ENCODE results near the gene CELF2. TPM values are rescaled to one million over a fixed set of nuclear protein-coding genes. Genes with fewer than 3 reads are reported as not detected.

Gene CELF2
- total RNA-seq, 2 donors from 2014 or later, result 116 to 124 TPM

GRCh38 chr10:11331046-11331577, 313.4 kb downstream of the CELF2 start:
- Mint-ChIP-seq H3K4me1 (ENCODE audit: low read depth) (peaks cover 40% of the 10 kb centered on the region), H3K9me3 (no peaks in the 10 kb centered on the region), H3K4me3 (no peak overlapping the region), H3K27ac (peak overlapping the region; percentile 64), H3K27me3 (ENCODE audit: low read depth) (no peaks in the 10 kb centered on the region), H3K36me3 (ENCODE audit: insufficient read depth in 2 of 2) (peaks cover 11 to 20% of the 10 kb centered on the region in 2 donors)
- no peak for DNase-seq
- no peak for ATAC-seq (replicated peaks in 1 of 2)

- Mint-ChIP-seq H3K27ac (peak overlapping the region; percentile 73), H3K27me3 (ENCODE audit: low read depth) (no peaks in the 10 kb centered on the region), H3K4me1 (ENCODE audit: low read depth) (peaks cover 42% of the 10 kb centered on the region), H3K36me3 (ENCODE audit: insufficient read depth in 2 of 2) (peaks cover 11 to 20% of the 10 kb centered on the region in 2 donors), H3K9me3 (no peaks in the 10 kb centered on the region), H3K4me3 (no peak overlapping the region)
- DNase-seq (no peak), ATAC-seq (replicated peaks in 1 of 2) (no peak)
Measured at GRCh38 chr10:11331726-11332125, 314.1 kb downstream of the CELF2 start.

GRCh38 chr10:11332846-11333245, 315.2 kb downstream of the CELF2 start:
- peaks cover 9 to 20% of the 10 kb centered on the region in 2 donors for H3K36me3 Mint-ChIP-seq (ENCODE audit: insufficient read depth in 2 of 2)
- H3K27me3 Mint-ChIP-seq (ENCODE audit: low read depth), result no peaks in the 10 kb centered on the region
- H3K9me3 Mint-ChIP-seq, result no peaks in the 10 kb centered on the region
- peak overlapping the region; percentile 72 for H3K27ac Mint-ChIP-seq
- no peak for DNase-seq
- ATAC-seq (replicated peaks in 1 of 2), result no peak
- peaks cover 50% of the 10 kb centered on the region for H3K4me1 Mint-ChIP-seq (ENCODE audit: low read depth)
- peak overlapping the region; percentile 18 to 20 for H3K4me3 Mint-ChIP-seq

GRCh38 chr10:11334436-11334835, 316.8 kb downstream of the CELF2 start:
- ATAC-seq (replicated peaks in 1 of 2) (no peak), DNase-seq (no peak)
- Mint-ChIP-seq H3K27me3 (ENCODE audit: low read depth) (no peaks in the 10 kb centered on the region), H3K36me3 (ENCODE audit: insufficient read depth in 2 of 2) (peaks cover 9 to 20% of the 10 kb centered on the region in 2 donors), H3K9me3 (no peaks in the 10 kb centered on the region), H3K27ac (peak overlapping the region; percentile 16), H3K4me3 (peak overlapping the region in 1 of 2 donors; percentile 3), H3K4me1 (ENCODE audit: low read depth) (peaks cover 49% of the 10 kb centered on the region)

- H3K4me1 Mint-ChIP-seq (ENCODE audit: low read depth), result peaks cover 45% of the 10 kb centered on the region
- no peaks in the 10 kb centered on the region for H3K9me3 Mint-ChIP-seq
- H3K27ac Mint-ChIP-seq, result peak overlapping the region; percentile 16
- no peak overlapping the region for H3K4me3 Mint-ChIP-seq
- H3K27me3 Mint-ChIP-seq (ENCODE audit: low read depth), result no peaks in the 10 kb centered on the region
- DNase-seq, result no peak
- H3K36me3 Mint-ChIP-seq (ENCODE audit: insufficient read depth in 2 of 2), result peaks cover 8 to 16% of the 10 kb centered on the region in 2 donors
- no peak for ATAC-seq (replicated peaks in 1 of 2)
Measured at GRCh38 chr10:11335167-11335652, 317.5 kb downstream of the CELF2 start.

- H3K27ac Mint-ChIP-seq, result peak overlapping the region; percentile 56
- peaks cover 5 to 11% of the 10 kb centered on the region in 2 donors for H3K36me3 Mint-ChIP-seq (ENCODE audit: insufficient read depth in 2 of 2)
- no peaks in the 10 kb centered on the region for H3K9me3 Mint-ChIP-seq
- no peak overlapping the region for H3K4me3 Mint-ChIP-seq
- H3K4me1 Mint-ChIP-seq (ENCODE audit: low read depth), result peaks cover 41% of the 10 kb centered on the region
- no peak for DNase-seq
- H3K27me3 Mint-ChIP-seq (ENCODE audit: low read depth), result no peaks in the 10 kb centered on the region
- no peak for ATAC-seq (replicated peaks in 1 of 2)
Measured at GRCh38 chr10:11335881-11336430, 318.3 kb downstream of the CELF2 start.

- peaks cover 5 to 11% of the 10 kb centered on the region in 2 donors for H3K36me3 Mint-ChIP-seq (ENCODE audit: insufficient read depth in 2 of 2)
- ATAC-seq (replicated peaks in 1 of 2) (no peak), DNase-seq (no peak)
- peak overlapping the region; percentile 5 to 44 for H3K4me3 Mint-ChIP-seq
- no peaks in the 10 kb centered on the region for H3K27me3 Mint-ChIP-seq (ENCODE audit: low read depth)
- peaks cover 41% of the 10 kb centered on the region for H3K4me1 Mint-ChIP-seq (ENCODE audit: low read depth)
- peak overlapping the region; percentile 39 for H3K27ac Mint-ChIP-seq
- H3K9me3 Mint-ChIP-seq, result no peaks in the 10 kb centered on the region
Measured at GRCh38 chr10:11336722-11337162, 319.1 kb downstream of the CELF2 start.

- DNase-seq, result no peak
- H3K36me3 Mint-ChIP-seq (ENCODE audit: insufficient read depth in 2 of 2), result peaks cover 4 to 7% of the 10 kb centered on the region in 2 donors
- peak; percentile 51 for ATAC-seq (replicated peaks in 1 of 2)
- H3K27me3 Mint-ChIP-seq (ENCODE audit: low read depth), result no peaks in the 10 kb centered on the region
- H3K4me1 Mint-ChIP-seq (ENCODE audit: low read depth), result peaks cover 40% of the 10 kb centered on the region
- H3K4me3 Mint-ChIP-seq, result peak overlapping the region; percentile 5 to 44
- no peak overlapping the region for H3K27ac Mint-ChIP-seq
- no peaks in the 10 kb centered on the region for H3K9me3 Mint-ChIP-seq
Measured at GRCh38 chr10:11337516-11337915, 319.8 kb downstream of the CELF2 start.

- no peak overlapping the region for H3K4me3 Mint-ChIP-seq
- no peak for DNase-seq
- H3K27ac Mint-ChIP-seq, result peak overlapping the region; percentile 30
- peaks cover 33% of the 10 kb centered on the region for H3K4me1 Mint-ChIP-seq (ENCODE audit: low read depth)
- H3K27me3 Mint-ChIP-seq (ENCODE audit: low read depth), result no peaks in the 10 kb centered on the region
- H3K36me3 Mint-ChIP-seq (ENCODE audit: insufficient read depth in 2 of 2), result peaks cover 1% of the 10 kb centered on the region in 2 donors
- H3K9me3 Mint-ChIP-seq, result no peaks in the 10 kb centered on the region
- ATAC-seq (replicated peaks in 1 of 2), result no peak
Measured at GRCh38 chr10:11338160-11338844, 320.6 kb downstream of the CELF2 start.

GRCh38 chr10:11339013-11339412, 321.3 kb downstream of the CELF2 start:
- peaks cover 28% of the 10 kb centered on the region for H3K4me1 Mint-ChIP-seq (ENCODE audit: low read depth)
- H3K4me3 Mint-ChIP-seq, result no peak overlapping the region
- H3K27ac Mint-ChIP-seq, result peak overlapping the region; percentile 6
- H3K27me3 Mint-ChIP-seq (ENCODE audit: low read depth), result no peaks in the 10 kb centered on the region
- ATAC-seq (replicated peaks in 1 of 2) (no peak), DNase-seq (no peak)
- H3K9me3 Mint-ChIP-seq, result no peaks in the 10 kb centered on the region
- peaks cover 1% of the 10 kb centered on the region in 2 donors for H3K36me3 Mint-ChIP-seq (ENCODE audit: insufficient read depth in 2 of 2)

GRCh38 chr10:11339660-11340059, 322.0 kb downstream of the CELF2 start:
- H3K4me1 Mint-ChIP-seq (ENCODE audit: low read depth), result peaks cover 22% of the 10 kb centered on the region
- no peaks in the 10 kb centered on the region for H3K9me3 Mint-ChIP-seq
- H3K36me3 Mint-ChIP-seq (ENCODE audit: insufficient read depth in 2 of 2), result peaks cover 0 to 1% of the 10 kb centered on the region in 2 donors
- DNase-seq (no peak), ATAC-seq (replicated peaks in 1 of 2) (no peak)
- H3K27ac Mint-ChIP-seq, result no peak overlapping the region
- H3K27me3 Mint-ChIP-seq (ENCODE audit: low read depth), result no peaks in the 10 kb centered on the region
- no peak overlapping the region for H3K4me3 Mint-ChIP-seq

- Mint-ChIP-seq H3K27ac (peak overlapping the region; percentile 4), H3K27me3 (ENCODE audit: low read depth) (no peaks in the 10 kb centered on the region), H3K9me3 (no peaks in the 10 kb centered on the region), H3K4me1 (ENCODE audit: low read depth) (peaks cover 15% of the 10 kb centered on the region), H3K36me3 (ENCODE audit: insufficient read depth in 2 of 2) (no peaks in the 10 kb centered on the region), H3K4me3 (no peak overlapping the region)
- ATAC-seq (replicated peaks in 1 of 2), result no peak
- no peak for DNase-seq
Measured at GRCh38 chr10:11341283-11341960, 323.8 kb downstream of the CELF2 start.

GRCh38 chr10:11344081-11344480, 326.4 kb downstream of the CELF2 start:
- ATAC-seq (replicated peaks in 1 of 2) (no peak), DNase-seq (no peak)
- Mint-ChIP-seq H3K9me3 (peaks cover 0 to 1% of the 10 kb centered on the region in 2 donors), H3K27me3 (ENCODE audit: low read depth) (no peaks in the 10 kb centered on the region), H3K36me3 (ENCODE audit: insufficient read depth in 2 of 2) (no peaks in the 10 kb centered on the region), H3K27ac (no peak overlapping the region), H3K4me3 (no peak overlapping the region), H3K4me1 (ENCODE audit: low read depth) (no peaks in the 10 kb centered on the region)
